NCI-H1417 treated with DMSO at 0.1 percent for 48 hours (cell line): ENCODE data around the gene ADAMTS2.

Experiments
- DNase-seq: peaks from one replicate; lab custom pipeline; 2025; lab: John Stamatoyannopoulos, UW

The ADAMTS2 gene

GRCh38 chr5:179139111-179139935 lies 205.9 kb downstream of the ADAMTS2 start:
- DNase-seq = no peak

DNA sequence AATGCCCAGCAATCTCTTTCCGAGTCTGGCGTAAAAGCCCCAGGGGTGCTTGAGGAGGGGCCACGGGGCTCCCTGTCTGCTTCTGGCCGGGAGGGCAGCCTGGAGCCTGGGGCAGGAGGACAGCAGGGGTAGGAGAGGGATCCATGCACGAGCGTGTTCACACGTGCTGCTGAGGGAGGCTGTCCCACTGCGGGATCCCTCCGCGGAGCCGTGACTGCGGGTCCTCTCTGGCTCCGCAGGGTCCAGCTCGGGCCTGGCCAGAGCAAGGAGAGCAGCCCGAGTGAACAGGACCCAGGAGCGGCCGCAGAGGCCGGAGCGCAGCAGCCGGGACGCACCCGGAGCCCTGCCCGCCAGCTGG lies 206.7 kb downstream of the ADAMTS2 start:
- no peak for DNase-seq

DNA sequence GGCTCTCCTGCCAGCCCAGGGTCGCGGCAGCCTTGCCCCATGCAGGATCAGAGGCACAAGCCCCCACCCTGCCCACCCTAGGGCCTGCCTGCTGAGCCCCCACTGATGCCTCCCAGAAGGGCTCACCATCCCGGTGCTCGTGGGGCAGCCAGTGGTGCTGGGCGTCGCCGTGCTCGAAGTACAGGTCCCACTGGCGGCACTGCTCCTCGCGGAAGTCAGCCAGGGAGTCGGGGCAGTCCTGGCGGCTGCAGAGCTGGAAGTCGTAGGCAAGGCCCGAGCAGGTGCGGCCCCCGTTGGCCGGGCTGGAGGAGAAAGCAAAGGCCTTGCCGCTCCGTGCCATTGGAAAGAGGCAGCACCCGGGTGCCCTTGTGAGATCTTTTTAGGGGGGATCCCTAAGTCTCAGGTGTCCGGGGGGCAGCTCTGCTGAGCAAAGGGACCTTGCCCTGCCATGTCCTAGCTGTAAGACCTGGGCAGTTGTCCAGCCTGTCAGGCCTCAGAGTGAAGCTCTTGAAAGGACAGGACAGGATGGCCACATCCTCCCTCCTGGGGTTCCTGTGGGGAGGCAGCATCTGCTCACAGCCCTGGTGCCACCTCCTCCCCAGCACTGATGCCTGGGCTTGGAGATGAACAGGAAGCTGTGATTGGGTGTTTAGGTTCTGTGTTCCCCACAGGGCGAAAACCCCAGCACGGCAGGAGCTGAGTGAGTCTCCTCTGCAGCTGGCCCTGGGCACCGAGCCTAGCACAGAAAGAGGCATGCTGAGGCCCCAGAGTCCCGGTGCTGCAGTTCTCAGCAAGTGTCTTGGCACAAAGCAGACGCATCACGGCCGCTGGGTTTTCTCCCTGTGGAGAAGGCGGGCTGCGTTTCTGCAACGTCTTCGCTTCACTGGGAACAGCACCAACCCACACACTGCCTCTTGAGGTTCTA lies 207.4 kb downstream of the ADAMTS2 start:
- DNase-seq = no peak

GRCh38 chr5:179137016-179137642 lies 208.1 kb downstream of the ADAMTS2 start:
- DNase-seq = no peak

DNA sequence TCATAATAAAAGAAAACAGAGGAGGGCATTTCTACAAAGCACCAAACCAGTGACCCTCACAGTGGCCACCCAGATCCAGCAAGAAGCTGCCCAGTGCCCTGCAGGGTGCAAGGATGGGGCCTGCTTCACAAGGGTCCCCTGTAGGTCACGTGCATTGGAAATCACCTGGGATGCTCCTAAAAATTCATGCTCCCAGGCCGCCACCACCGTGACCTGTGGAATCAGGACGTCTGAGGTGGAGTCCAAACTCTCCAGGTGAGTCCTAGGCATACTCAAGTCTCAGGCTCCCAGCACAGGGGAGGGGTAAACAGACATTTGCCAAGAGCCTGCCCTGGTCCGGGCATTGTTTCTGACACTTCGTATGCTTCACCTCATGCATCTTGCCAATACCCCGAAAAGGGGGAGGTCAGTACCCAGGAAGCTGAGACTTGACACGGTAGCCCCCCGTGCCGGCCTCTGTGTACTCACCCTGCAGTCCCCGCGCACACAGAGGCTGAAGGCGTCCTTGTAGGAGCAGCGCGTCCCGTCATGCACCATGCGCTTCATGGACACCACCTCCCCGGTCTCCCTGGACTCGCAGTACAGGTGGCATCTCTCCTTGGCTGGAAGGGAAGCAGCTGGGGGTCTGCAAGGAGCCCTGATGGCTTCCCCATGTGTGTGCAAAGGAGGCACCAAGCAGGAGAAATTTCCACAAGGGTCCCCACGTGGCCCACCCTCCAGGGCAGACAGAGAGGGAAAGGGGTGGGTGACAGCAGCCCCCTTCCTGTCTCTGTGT lies 209.6 kb downstream of the ADAMTS2 start:
- no peak for DNase-seq

DNA sequence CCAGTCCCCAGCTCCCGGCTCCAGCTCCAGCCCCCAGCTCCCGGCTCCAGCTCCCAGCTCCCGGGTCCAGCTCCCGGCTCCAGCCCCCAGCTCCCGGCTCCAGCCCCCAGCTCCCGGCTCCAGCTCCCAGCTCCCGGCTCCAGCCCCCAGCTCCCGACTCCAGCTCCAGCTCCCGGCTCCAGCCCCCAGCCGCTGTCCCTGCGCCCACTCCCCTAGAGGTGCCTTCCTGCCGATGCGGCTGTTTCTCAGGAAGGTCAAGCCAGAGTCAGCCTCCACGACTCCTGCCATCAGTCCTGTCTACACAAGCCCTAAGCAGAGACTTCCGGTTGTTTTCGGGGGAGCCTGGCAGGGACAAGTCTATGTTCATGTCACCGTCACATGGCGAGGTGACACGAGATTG lies 210.3 kb downstream of the ADAMTS2 start:
- DNase-seq = no peak

GRCh38 chr5:179134511-179134910 lies 210.8 kb downstream of the ADAMTS2 start:
- DNase-seq = no peak

DNA sequence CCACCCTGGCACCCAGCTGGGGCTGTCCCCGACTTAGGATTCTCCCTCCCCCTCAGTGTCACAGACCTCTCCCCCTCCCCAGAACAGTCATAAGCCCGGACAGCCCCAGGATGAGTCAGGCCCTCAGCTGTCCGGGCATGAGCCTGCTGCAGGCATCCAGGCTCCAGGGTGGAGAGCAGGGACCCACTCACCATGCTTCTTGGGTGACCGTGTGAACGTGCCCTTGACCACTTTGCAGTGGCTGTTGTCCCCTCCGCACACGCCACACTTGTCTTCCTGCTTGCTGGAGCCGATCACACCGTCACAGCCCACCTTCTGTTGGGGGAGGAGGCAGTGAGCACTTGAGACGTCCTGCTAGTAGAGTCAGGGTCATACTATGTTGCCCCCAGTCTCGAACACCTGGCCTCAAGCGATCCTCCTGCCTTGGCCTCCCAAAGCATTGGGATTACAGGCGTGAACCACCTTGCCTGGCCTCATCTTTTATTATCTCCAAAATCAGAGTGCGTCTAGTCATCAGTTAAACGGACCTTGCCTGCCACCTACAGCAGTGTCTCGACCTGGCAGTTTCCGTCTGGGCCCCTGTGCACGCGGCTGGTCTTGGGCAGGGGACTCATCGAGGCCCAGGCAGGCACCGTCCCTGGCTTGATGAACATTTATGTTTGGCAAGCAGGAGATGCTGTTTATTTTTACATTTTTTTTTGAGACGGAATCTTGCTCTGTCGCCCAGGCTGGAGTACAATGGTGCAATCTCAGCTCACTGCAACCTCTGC lies 212.5 kb downstream of the ADAMTS2 start:
- no peak for DNase-seq

DNA sequence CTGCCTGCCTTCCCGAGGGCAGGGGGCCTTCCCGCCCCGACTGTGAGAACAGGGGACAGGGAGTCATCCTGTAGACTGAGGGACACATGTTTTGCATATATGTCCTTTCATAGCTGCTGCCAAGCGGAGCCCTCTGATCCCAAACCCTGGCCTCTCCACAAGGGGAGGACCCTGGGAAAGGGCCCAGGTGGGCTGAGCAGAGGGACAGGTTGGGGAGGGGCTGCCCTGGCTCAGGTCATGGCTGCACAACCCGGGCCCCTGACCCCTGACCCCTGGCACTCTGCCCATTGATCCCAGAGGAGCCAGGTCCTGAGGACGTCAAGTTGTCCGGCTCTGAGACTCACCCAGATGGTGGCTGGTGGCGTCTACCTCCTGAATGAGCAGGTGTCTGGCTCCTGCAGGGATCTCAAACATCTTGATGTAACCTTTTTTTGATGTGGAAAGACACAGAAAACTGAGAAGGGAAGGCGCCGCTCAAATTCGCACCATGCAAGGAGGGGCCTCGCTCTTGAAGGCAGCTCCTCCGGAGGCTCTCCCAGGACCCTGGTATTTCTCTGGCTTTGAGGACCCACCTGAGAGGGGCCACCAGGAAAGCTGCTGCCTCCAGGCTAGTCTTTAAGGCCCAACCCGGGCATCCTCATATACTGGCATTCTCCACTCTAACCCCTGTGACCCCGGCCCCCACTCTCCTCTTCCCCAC lies 213.2 kb downstream of the ADAMTS2 start:
- no peak for DNase-seq

DNA sequence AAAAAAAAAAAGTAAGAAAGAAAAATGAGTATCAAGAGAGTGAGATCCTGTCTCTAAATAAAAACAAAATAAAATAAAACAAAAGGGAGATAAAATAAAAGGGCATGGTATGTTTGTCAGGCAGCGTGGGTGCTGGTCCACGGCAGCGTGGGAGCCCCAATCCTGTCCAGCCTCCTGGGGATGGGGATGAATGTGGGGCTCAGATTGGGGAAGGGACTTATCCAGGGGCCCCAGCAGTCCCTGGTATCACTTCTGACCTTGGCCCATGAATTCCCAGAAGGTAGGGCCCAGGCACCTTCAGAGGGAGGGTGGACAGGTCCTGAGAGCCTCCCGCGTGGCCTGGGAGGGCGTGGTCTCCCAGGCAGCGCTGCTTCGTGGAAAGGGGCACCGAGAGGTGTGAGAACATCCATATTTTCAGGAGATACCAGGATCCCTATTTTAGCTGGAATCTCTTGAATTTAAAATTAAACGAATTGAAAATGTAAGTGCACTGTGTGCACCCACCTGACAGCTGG lies 213.9 kb downstream of the ADAMTS2 start:
- DNase-seq = no peak

DNA sequence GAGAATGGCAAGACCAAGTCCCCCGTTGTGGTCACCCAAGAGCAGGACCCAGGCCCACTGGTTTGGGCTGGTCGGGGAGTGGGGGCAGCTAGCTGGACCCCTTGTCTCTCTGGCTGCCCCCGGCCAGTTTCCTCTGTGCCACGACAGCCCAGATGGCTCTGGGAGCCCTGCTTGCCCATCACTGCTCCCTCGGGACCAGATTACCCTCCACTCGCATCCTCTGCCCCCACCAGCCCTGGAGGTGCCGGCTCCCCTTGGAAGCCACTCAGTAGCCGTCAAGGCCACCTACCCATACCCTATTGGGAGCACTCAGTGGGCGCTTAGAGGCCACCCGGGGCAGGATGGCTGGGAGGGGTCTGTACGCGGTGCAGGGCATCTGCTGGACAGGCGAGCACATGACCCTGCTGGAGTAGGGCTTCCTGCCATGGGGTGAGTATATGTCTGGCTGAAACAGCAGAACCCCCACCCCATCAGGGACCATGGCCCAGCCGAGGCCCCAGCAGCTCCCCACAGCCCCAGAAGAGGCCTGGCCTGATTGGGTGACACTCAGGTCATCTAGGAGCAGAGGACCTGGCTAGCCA lies 215.1 kb downstream of the ADAMTS2 start:
- DNase-seq = no peak

- no peak for DNase-seq
Measured at GRCh38 chr5:179129607-179130071, 215.6 kb downstream of the ADAMTS2 start.

DNA sequence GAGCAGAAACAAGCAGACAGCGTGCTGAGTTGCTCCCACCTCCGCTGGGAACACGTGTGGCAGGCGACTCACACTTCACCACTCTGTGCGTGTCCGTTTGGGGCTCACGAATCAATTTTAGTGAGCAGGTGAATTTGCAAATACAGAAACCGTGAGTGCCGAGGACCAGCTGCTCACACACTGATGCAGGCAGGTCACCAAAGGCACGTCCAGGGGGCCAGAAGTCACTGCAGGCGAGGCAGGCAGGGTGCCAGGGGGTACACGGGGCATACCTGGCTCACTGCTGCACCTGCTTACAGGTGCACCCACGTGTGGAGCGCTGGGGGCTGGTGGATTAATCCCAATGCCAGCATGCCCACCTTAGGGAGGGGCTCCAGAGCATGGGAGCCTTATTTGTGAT lies 216.3 kb downstream of the ADAMTS2 start:
- no peak for DNase-seq

GRCh38 chr5:179128041-179128365 lies 217.3 kb downstream of the ADAMTS2 start:
- DNase-seq = no peak

DNA sequence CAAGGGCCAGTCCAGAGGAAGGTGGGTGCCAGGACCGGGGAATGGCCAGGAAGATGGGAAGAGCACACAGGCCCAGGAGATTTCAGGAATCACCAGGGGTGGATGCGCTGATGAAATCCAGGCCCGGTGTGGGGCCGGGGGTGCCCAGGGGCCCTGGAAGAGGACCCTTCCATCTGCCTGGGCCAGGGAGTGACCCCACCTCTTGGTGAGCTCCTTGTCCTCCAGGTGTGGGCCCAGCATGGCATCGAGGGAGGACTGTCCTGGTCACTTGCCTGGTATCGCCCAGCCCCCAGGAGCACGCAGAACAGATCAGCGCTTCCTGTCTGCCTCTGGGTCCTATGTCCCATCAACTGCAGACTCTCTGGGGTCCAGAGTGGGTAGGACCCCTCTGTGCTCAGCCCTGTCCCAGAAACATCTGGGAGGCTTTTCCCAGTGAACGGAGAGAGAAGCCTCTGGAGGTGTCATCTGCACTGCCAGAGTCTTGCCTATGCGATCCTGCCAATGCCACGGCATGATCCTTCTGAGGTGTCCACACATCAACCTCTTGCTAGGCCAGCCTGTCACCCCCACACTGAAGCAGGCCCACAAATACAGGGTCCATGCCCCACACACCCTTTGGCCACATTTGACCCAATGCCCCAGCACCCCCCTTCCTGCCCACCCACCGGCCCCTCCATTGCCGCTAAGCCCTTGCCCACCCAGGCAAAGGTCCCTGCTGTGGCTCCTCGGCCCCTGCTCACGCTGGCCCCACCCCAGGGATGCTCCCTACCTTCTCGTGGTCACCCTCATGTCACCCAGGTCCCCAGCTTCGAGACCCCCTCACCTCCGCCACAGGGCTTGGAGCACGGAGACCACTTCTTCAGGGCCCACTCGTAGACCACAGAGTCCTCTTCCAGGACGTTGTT lies 217.9 kb downstream of the ADAMTS2 start:
- DNase-seq = no peak

DNA sequence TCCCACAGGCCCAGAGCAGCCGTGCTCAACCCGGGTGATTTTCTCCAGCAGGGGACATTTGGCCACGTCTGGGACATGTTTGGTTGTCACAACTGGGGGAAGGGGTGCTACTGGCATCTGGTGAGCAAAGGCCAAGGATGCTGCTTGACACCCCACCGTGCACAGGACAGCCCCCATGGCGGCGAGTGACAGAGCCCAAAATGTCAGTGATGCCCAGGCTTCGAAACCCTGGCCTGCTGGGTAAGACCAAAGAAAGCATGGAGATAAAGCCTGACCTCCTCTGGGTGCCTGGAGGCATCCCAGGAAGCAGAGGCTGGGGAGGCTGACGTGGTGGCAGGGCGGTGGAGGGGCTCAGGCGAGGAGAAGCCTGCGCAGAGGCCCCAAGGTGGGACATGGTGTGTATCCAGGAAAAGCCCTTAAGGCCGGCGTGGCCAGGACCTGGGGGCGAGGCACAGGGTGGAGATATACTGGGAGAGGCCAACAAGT lies 218.7 kb downstream of the ADAMTS2 start:
- DNase-seq = no peak

GRCh38 chr5:179125789-179126505 lies 219.3 kb downstream of the ADAMTS2 start:
- no peak for DNase-seq
